Measurements from ENCODE around the gene LGR5.
"Not testable (repeated sequence)": the region's sequence is repeated elsewhere in the genome, so short reads cannot be mapped to it uniquely, and the experiment has no call there.

The LGR5 gene

DNA sequence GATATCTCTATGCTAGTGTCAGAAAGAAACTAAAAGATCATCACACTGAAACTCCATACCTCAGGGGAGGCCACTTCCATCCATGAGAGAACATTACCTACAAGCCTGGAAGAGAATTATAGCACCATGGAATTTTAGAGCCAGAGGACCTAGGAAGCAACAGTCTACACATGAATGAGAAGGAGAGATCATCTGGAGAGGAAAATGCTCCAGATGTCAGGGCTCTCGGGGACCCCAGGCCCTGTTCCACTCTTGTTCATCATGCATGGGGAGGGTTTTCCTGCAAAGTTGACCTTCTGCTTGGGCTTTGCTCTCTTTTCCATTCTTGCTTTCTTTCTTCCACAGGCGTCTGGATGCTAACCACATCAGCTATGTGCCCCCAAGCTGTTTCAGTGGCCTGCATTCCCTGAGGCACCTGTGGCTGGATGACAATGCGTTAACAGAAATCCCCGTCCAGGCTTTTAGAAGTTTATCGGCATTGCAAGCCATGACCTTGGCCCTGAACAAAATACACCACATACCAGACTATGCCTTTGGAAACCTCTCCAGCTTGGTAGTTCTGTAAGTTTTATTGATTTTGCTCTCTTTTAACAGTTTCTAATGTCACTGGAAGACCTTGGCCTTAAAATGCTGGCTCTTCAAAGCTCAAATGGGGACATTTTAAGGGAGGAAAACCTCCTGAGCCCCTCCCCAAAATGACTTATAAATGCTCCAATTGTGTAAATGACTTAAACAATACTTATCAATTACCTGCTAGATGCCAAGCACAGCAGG is 113.3 kb downstream of the LGR5 start:
- no peak for DNase-seq (ENCODE audit: low read depth in 2 of 2)

DNA sequence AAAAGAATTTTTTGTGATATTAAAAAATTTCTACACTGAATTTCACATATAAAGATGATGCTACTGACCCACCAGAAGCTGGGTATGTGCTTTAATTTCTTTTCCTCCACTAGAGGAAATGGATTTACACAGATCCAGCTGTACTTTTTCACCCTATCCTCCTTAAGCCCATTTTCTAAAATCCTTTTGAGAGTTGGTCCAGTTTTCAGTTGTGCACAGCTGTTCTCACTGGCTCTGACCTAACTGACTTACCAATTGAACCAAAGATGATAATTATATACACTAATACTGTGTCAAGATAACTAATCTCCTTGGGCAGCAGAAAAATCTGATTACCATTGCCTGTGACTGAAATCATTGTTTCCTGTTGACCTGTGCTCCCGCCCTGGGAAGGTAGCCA is 115.6 kb downstream of the LGR5 start:
- DNase-seq (ENCODE audit: low read depth in 2 of 2): no peak

DNA sequence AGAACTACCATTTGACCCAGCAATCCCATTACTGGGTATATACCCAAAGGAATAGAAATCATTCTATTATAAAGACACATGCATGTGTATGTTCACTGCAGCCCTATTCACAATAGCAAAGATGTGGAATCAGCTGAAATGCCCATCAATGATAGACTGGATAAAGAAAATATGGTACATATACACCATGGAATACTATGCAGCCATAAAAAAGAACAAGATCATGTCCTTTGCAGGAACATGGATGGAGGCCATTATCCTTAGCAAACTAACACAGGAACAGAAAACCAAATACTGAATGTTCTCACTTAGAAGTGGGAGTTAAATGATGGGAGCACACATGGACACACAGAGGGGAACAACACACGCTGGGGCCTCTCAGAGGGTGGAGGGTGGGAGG is 116.2 kb downstream of the LGR5 start:
- DNase-seq (ENCODE audit: low read depth in 2 of 2): not testable (repeated sequence)

DNA sequence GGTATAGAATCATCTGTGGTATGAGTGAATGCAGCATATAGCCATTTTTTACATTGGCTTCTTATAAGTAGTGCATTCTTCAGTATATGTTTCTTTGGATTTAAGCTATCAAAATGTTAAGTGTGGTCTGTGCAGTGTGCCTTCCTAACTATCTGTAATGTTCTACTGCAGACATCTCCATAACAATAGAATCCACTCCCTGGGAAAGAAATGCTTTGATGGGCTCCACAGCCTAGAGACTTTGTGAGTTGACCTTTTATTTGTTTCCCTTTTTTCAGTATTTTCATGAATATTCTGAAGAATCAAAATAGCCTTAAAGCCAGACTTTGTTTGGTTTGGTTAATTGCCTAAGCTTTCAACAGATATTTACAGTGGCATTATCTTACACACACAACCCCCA is 116.8 kb downstream of the LGR5 start:
- no peak for DNase-seq (ENCODE audit: low read depth in 2 of 2)

DNA sequence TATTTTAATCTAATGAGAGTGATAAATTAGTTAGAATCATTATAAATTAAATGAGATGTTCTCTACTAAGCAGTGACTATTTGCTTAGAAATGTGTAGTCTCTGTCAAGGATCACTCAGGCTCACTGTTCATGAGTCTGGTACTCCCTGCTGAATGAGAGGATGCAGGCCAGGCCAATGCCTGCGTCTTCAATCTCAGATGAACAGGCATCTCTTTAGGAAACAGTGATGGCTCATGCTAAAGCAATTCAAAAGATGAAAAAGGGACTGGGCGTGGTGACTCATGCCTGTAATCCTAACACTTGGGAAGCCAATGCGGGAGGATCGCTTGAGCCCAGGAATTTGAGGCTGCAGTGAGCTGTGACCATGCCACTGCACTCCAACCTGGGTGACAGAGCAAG is 117.3 kb downstream of the LGR5 start:
- DNase-seq (ENCODE audit: low read depth in 2 of 2): no peak

DNA sequence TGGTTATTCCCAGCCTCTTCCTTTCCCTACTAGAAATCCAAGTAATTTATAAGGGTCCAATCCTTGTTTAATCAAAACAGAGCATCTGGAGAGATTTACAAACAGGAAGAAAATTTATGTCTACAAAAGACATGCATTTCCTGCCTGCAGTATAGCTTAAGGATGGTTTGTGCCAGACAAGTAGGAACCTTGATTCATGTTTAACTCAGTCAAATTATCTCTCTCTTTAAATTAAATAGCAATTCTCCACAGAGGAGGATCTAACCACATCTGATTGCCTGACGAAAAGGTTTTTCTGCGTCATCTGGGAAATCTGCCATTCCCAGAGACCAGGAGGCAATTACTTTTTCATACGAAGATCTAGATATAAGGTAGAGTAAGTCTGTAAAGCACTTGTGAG is 118.8 kb downstream of the LGR5 start:
- no peak for DNase-seq (ENCODE audit: low read depth in 2 of 2)

DNA sequence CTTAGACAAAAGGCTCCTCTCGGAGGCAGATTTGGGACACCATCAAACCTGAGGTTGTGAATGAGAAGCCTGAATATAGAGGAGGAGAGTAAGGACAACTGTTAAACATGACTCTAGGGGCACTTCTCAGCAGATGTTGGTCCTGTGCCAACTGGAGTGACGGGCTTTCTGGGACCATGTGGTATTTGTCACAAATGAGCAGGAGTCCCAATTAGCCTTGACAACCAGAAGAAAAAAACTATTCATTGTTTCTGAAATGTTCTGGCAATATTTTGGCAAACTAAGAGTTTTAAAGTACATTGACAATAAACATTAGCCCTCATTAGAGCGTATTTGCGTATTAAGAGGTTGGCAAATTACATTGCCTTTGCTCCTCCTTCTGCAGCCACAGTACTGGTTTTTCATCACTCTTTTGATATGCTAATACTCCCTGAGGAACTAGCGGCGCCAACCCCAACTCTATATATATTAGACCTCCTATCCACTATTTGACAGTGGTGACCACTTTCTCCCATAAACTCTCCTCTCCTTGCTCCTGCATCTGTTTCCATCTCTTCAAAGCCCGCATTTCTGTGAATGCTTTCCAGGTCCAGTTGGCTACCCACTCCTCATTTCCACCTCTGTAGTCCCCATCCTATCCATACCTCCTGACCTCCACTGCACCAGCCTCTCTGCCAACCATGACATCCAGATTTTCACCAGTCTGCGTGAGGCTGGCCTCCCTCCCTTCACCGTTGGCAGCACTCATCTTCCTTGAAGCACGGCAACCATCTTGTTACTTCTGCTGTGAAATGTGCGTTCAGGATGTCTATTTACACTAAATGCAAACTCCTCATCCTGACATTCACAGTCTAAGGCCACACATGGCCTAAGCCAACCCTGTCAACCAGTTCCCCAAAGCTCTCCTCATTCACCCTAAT is 123.3 kb downstream of the LGR5 start:
- DNase-seq (ENCODE audit: low read depth in 2 of 2): no peak

DNA sequence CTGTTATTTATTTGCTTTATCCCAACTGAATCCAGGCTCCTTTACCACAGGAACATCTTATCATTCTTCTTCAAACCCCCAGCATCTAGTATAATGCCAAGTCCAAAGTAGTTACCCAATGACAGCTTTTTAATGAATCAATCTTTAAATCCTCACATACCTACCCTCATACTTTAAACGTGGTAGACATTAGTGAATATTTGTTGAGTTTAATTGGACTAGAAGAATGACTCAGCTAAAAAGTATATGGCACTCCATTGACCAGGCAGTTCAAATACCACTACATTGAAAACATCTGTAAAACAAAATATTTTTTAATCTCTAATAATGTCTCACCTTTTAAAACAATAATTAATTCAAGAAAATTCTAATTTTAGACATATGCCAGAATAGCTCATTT is 125.9 kb downstream of the LGR5 start:
- DNase-seq (ENCODE audit: low read depth in 2 of 2): no peak

DNA sequence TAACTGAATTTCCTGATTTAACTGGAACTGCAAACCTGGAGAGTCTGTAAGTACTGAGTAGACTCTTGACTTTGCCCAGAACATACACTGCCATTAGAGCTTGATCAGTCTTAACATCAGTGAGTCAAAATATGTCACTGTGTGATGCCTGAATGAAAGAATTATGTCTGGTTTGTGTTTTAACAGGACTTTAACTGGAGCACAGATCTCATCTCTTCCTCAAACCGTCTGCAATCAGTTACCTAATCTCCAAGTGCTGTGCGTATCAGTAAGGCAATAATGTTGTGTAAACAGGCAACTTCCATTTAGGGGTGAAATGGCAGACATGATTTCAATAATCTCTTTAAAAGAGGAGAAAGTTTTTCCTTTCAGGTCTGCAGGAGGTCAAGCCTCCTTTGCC is 127.1 kb downstream of the LGR5 start:
- no peak for DNase-seq (ENCODE audit: low read depth in 2 of 2)

DNA sequence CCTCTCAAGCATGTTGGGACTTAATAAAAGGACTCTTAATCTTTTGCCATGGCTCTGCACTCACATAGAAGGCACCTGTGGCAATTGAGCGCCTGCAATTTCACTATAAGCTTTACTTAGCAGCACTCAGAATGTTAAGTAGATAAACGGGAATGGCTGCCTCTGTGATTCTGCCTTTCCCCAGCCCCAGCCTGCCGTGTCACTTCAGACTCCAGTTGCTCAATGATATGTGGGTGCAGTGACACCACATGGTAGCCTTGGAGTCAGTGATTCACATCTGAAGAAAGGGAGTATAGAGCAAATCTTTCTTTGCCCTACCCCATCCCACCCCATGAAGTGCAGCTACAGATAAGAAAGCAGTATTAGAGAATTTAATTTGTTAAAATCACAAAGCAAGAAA is 127.9 kb downstream of the LGR5 start:
- DNase-seq (ENCODE audit: low read depth in 2 of 2): no peak

DNA sequence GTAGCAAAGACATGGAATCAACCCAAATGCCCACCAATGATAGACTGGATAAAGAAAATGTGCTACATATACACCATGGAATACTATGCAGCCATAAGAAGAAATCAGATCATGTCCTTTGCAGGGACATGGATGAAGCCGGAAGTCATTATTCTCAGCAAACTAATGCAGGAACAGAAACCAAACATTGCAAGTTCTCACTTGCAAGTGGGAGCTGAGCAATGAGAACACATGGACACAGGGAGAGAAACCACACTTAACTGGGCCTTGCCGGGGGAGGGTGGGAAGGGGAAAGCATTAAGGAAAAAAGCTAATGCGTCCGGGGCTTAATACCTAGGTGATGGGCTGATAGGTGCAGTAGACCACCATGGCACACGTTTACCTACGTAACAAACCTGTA is 130.3 kb downstream of the LGR5 start:
- DNase-seq (ENCODE audit: low read depth in 2 of 2): not testable (repeated sequence)

DNA sequence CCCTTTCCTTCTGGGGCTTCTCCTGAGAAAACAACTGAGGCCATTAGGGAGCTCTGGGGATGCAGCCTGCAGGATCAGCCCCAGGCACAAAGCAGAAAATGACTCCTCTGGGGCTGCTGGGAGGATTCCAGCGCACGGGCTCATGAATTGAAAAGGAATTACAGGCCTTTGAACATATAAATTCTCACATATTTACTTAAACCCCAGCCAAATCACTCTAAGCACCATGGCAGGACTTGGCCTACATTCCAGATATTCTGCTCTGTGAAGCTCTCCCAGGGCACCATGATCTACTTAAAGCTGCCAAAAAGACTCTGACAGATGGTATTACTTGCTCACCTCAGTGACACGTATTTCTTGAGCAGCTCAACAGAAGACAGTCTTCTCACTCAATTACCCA is 136.9 kb downstream of the LGR5 start:
- no peak for DNase-seq (ENCODE audit: low read depth in 2 of 2)

DNA sequence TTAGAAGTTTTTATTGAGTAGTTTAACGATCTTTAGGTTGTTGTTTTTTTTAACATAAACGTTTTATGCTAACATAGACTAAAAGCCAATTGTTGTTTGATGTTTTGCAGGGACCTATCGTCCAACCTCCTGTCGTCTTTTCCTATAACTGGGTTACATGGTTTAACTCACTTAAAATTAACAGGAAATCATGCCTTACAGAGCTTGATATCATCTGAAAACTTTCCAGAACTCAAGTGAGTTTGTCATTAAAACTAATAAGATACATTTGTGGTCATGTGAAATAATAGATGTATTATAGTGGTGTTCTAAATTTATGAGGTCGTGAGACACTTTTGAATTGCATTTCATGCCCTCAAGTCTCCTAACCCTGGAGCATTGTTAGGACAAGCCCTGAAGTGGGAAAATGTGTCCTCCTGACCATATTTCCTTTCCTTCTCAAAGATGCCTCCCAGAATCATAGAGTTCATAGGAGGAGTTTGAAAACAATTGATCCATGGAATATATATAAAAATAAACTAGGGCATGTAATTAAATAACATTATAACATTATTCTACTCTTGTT is 139.2 kb downstream of the LGR5 start:
- no peak for DNase-seq (ENCODE audit: low read depth in 2 of 2)

DNA sequence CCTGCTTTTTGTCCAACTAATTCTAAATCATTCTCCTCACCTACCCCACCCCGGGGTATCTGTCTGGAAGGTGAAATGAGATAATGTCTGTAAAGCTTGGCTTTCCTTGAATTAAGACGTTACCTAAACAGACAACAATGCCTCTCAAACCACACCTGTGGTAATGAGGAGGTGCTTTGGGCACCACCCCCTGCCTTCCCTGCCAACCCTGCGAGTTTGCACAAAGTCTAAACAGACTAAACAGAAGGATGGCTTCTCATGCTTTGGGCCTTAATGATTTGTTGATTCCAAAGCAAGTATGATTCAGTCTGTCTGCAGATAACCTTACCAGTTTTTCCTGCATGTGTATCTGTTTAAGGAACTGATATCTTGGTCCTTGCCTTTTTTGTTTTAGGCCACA is 141.6 kb downstream of the LGR5 start:
- DNase-seq (ENCODE audit: low read depth in 2 of 2): no peak

DNA sequence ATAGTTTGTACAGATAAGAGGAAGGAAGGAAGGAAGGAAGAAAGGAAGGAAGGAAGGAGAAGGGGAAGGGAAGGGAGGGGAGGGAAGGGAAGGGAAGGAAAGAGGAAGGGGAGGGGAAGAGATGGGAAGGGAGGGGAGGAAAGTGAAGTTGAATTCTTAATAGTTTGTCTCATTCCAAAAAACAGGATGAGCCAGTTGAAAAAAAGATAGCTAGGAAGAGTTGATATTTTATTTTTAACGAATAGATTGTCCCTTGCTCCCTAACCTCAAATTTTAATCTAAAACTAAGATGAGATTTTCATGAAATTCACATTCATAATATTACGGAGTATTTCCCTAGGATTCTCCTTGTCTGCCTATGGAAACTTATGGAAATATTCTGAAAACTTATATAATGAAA is 143.3 kb downstream of the LGR5 start:
- no peak for DNase-seq (ENCODE audit: low read depth in 2 of 2)

DNA sequence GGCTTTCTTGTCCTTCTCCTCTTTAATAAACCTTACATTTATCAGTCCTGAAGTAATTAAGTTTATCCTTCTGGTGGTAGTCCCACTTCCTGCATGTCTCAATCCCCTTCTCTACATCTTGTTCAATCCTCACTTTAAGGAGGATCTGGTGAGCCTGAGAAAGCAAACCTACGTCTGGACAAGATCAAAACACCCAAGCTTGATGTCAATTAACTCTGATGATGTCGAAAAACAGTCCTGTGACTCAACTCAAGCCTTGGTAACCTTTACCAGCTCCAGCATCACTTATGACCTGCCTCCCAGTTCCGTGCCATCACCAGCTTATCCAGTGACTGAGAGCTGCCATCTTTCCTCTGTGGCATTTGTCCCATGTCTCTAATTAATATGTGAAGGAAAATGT is 144.8 kb downstream of the LGR5 start:
- no peak for DNase-seq (ENCODE audit: low read depth in 2 of 2)

DNA sequence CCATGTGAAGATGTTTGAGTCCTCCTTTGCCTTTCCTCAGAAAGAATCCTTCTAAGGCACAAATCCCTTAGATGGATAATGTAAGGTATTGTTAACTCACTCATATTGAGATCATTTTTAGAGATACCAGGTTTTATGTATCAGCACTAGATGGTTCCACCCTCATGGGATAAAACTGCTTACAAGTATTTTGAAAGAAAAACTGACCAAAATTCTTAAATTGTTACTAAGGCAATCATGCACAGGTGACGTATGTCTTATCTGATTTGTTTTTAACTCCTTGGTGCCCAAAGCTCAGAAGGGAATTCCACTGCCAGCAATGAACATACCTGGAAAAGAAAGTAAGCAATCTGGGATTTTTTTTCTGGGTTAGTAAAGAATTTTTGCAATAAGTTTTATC is 145.6 kb downstream of the LGR5 start:
- DNase-seq (ENCODE audit: low read depth in 2 of 2): no peak

DNA sequence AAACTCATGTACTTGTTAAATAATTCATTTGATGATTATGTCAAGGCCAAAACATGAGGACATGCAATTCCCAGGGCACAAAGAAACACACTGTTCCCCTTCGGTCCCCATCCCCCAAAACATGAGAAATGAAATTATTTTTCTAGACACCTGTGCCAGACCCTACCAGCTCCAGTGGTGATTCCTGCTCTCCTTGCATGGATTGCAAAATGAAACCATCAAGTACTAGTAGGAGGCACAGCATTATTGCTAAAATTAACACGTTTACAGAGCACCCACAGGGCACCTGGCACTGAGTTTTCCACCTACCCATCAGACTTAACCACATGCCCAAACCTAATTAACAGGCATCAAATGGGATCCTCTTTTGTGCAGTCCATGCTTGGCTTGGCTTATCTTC is 147.4 kb downstream of the LGR5 start:
- no peak for DNase-seq (ENCODE audit: low read depth in 2 of 2)

DNA sequence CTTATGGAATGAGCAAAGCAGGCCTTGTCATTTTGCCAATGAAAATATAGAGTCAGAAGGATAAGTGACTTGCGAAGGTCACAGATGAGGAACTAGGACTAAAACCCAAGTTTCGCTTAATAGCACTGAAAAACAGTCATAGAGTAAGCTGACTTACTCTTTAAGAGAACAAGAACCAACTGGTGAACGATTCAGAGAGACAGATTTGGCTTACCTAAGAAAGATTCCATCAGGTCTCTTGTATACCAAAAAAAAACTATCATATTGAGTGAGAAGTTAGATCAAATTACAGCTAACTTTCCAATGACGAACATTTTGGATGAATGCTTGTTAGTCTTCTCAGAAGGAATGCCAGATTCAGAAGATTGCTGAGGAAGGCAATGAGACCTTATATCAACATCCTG is 149.9 kb downstream of the LGR5 start:
- no peak for DNase-seq (ENCODE audit: low read depth in 2 of 2)

DNA sequence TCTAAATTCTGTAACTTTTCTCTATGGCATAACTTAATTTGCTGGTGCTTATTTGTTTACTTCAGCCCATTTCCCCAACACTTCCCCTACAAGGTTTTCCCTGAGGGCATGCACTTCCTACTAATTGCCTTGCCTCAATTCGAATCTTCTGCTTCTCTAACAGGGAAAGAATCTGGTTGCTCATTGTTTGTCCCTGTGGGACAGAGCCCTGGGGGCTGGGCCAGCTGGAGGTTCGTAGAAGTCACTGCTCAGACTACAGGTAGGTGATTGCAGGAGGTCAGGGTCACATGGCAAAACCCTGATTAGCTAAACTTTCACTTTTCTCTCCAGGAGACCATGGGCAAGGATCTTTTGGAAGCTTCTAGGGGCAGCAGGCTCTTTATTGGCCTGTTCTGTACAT is 152.0 kb downstream of the LGR5 start:
- no peak for DNase-seq (ENCODE audit: low read depth in 2 of 2)

DNA sequence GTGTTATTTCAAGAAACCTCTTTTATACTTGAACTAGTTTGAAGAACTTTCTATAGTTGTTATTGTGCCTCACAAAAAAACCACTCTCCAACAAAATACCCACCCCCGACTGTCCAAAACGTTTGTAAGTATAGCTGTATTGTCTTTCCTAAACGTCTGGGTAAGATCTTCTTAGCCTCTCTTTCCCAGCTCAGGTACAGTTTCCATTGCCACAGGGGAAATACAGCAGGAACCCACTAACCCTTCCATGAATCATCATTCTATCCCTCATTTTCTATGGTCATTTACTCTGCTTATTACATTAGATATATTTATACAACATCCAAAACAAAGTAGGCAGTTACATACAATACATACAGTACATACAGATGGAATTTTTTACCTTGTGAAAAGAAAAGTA is 153.2 kb downstream of the LGR5 start:
- DNase-seq (ENCODE audit: low read depth in 2 of 2): no peak

DNA sequence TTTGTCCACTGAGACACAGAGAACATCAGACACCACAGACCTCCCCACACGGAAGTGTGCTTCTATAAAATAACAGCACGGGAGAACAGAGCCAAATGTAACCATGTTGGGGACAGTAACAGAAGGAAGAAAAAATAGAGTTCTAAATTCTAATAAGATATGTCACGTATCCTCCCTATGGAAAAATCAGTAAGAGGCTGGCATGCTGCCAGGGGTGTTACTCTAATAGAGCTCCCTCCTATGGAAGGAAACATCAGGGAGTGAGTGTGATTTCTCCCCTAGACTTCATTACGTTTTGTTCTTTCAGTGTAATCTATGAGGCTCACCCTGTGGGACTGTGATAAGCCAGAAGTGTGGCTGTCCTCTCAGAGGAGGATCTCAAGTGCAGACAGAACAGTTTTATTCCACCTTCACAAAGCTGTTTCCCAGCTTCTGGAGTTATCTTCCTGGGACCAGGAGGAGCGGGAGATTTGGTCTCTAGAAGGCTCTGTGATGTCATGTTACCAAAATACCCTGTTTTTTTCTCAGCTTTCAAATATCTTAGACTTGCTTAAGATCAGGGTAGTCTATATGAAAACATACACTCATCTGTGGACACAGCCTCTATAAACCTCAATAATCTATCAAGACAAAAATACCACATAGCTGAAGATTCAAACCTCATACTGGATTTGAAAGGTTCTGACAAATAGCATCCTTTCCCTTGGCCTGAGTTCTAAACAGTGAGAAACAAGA is 154.8 kb downstream of the LGR5 start:
- no peak for DNase-seq (ENCODE audit: low read depth in 2 of 2)
